ENCODE data around the gene ARL6IP1. TPM values are rescaled to one million over a fixed set of nuclear protein-coding genes. Genes with fewer than 3 reads are reported as not detected.
A peak's percentile ranks its signal among the peaks of the same experiment; 100 is the strongest.

ARL6IP1 gene
- total RNA-seq, 6 experiments from 2014 or later, result 103 to 160 (median 109) TPM

DNA sequence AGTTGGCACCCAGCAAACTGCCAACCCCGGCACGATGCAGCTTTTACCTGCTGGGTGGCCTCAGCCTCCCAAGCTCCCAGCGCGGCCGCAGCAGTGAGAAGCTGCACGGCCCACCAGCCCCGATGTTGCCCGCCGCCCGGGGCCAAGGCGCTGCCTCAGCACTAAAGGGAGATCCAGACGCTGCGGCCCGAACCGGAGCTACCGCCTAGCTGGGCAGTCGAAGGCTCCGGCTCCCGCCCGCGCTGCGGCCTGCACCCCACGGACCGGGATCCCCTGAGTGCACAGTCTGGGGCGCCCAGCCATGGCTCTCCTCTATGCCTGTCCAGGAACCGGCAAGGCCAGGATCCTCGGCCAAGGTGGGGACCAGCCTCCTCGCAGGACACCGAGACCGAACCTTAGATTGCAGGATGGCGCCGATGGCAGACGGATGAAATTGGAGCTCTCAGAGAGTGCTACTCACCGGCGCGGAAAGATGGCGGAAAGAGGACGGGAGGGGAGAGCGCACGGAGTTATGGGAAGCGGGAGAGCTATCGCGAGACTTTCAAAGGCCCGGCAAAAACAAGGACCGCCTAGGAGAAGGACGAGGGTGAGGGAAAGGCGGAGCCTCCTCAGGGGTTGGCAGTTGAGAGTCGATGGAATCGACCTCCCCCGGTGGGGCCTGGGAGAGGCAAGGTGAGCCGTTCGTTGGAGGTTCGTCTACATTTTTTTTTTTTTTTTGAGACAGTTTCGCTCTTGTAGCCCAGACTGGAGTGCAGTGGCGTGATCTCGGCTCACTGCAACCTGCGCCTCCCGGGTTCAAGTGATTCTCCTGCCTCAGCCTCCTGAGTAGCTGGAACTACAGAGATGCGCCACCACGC, 11.3 kb downstream of the ARL6IP1 start, which contains the start of gene RPS15A:
Gene RPS15A, minus strand, starts transcription at position 485 of the 857 bp plus-strand sequence. CDS start 1,221 bp downstream, outside the sequence.
- peak within 1 kb of the TSS; percentile 68 to 79 (median 76) for H3K27ac ChIP-seq
- peak within 1 kb of the TSS; percentile 80 to 99 (median 98) for H3K4me3 ChIP-seq
- DNase-seq (peak; percentile 91 to 95 (median 95)), ATAC-seq (peak; percentile 96 to 97 (median 97))
- WGBS (ENCODE audit: insufficient coverage, low coverage, low lambda C conversion rate, missing lambda C conversion rate), result 6% methylated on average over 30 of the region's 60 CpGs
- no peaks in the 10 kb centered on the region for H3K27me3 ChIP-seq
- H3K36me3 ChIP-seq, result peaks cover 0 to 66% (median 28%) of the 10 kb centered on the region in 4 donors
- no peaks in the 10 kb centered on the region for H3K9me3 ChIP-seq
- H3K4me1 ChIP-seq, result peaks cover 0 to 28% (median 10%) of the 10 kb centered on the region in 4 donors
- TF ChIP-seq POLR2A (IDR thresholded peaks at IDR 0.05) (peak; percentile 68), CTCF (IDR thresholded peaks at IDR 0.05) (no peak)
- intact Hi-C loops (cut with DNase I), result no loop called here

DNA sequence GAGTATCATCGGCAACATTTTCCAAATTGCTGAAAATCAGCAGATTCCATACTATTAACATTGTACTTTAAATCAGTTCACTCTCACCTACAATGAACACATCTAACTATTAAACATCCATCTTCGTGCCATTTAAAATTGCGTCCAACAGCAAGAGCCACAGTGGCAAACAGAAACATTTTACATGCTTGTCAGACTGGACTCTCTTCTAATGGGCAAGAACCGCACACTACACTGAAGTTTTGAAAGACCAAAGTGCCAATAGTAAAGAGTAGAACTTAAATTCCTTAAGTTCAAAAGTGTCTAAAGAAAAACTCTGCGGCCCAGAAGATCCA, 11.9 kb downstream of the ARL6IP1 start:
- Histone ChIP-seq H3K27ac (peak overlapping the region; percentile 68 to 79 (median 76)), H3K36me3 (peaks cover 0 to 66% (median 31%) of the 10 kb centered on the region in 4 donors), H3K27me3 (no peaks in the 10 kb centered on the region), H3K4me1 (peaks cover 0 to 28% (median 10%) of the 10 kb centered on the region in 4 donors), H3K4me3 (peak overlapping the region; percentile 80 to 99 (median 98)), H3K9me3 (no peaks in the 10 kb centered on the region)
- no peak for ATAC-seq
- intact Hi-C loops (cut with DNase I), result no loop called here
- WGBS (ENCODE audit: insufficient coverage, low coverage, low lambda C conversion rate, missing lambda C conversion rate), result 0% methylated on average over 5 of the region's 5 CpGs
- TF ChIP-seq POLR2A (IDR thresholded peaks at IDR 0.05) (no peak), CTCF (IDR thresholded peaks at IDR 0.05) (no peak)
- DNase-seq, result no peak

DNA sequence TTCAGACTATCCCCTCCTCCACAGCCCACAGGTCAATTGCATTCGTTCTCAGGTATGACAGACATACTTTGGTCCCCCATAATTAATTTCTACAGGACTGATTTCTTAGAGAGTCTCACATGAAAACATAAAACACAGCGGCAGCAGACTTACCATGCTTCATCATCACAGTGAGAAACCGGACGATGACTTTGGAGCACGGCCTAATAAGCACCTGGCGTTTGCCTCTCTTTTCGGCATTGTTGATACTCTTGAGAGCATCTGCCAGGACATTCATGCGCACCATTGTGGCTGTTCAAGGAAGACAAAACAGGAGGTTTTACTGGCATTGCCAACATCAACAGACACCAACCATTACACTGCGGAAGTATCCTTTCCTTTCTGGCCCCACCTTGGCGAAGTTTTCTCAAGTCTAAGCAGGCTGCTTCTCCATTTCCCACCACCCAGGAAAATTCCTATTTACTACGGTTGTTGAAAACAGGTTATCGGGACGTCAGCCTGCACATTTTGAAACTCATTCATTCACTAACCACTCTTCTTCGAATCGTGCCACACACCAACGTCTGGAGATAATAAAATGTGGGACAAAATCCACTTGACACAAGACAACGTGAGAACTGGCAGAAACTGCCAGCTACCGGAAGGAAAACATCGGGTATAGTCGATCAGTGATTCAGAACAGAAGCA, 12.4 kb downstream of the ARL6IP1 start:
- H3K9me3 ChIP-seq, result no peaks in the 10 kb centered on the region
- 9% methylated on average over 20 of the region's 20 CpGs for WGBS (ENCODE audit: insufficient coverage, low coverage, low lambda C conversion rate, missing lambda C conversion rate)
- intact Hi-C loops (cut with DNase I), result no loop called here
- no peak for DNase-seq
- H3K27ac ChIP-seq, result peak overlapping the region; percentile 68 to 79 (median 76)
- H3K4me1 ChIP-seq, result peaks cover 0 to 25% (median 8%) of the 10 kb centered on the region in 4 donors
- peak overlapping the region; percentile 80 to 99 (median 98) for H3K4me3 ChIP-seq
- ATAC-seq, result no peak
- H3K27me3 ChIP-seq, result no peaks in the 10 kb centered on the region
- TF ChIP-seq POLR2A (IDR thresholded peaks at IDR 0.05) (no peak), CTCF (IDR thresholded peaks at IDR 0.05) (no peak)
- peaks cover 0 to 66% (median 30%) of the 10 kb centered on the region in 4 donors for H3K36me3 ChIP-seq

GRCh38 chr16:18784917-18785623, 16.3 kb downstream of the ARL6IP1 start:
- Histone ChIP-seq H3K4me3 (no peak overlapping the region), H3K4me1 (peaks cover 0 to 13% (median 5%) of the 10 kb centered on the region in 4 donors), H3K36me3 (peaks cover 7 to 65% (median 36%) of the 10 kb centered on the region in 4 donors), H3K27ac (no peak overlapping the region), H3K9me3 (no peaks in the 10 kb centered on the region), H3K27me3 (no peaks in the 10 kb centered on the region)
- ATAC-seq (no peak), DNase-seq (no peak)
- WGBS (ENCODE audit: insufficient coverage, low coverage, low lambda C conversion rate, missing lambda C conversion rate), result 59% methylated on average over 6 of the region's 8 CpGs
- intact Hi-C loops (cut with DNase I), result no loop called here
- TF ChIP-seq CTCF (IDR thresholded peaks at IDR 0.05), result no peak
- TF ChIP-seq POLR2A (IDR thresholded peaks at IDR 0.05), result no peak

All from right lobe of liver (tissue), 6 donors.